Measurements from ENCODE around the gene IL20RB.

DNA sequence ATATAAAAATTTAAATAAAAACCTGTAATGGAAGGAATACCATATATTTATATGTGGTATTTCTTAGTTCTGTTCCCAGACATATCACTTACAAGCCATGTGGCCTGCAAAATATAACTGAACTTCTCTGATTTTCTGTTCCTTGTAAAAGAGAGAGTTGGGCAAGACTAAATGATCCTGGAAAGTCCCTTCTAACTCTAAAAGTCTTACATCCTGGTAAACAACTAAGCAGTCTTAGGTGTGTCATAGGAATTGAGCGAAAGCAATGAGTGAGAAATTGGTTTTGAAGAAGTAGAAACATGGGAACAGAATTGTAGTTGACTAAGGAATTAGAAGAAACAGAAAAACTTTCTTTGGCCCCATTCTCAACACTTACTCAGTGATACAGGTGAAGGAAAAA, 25.3 kb upstream of the IL20RB start:
- TF ChIP-seq, protein P1, sequence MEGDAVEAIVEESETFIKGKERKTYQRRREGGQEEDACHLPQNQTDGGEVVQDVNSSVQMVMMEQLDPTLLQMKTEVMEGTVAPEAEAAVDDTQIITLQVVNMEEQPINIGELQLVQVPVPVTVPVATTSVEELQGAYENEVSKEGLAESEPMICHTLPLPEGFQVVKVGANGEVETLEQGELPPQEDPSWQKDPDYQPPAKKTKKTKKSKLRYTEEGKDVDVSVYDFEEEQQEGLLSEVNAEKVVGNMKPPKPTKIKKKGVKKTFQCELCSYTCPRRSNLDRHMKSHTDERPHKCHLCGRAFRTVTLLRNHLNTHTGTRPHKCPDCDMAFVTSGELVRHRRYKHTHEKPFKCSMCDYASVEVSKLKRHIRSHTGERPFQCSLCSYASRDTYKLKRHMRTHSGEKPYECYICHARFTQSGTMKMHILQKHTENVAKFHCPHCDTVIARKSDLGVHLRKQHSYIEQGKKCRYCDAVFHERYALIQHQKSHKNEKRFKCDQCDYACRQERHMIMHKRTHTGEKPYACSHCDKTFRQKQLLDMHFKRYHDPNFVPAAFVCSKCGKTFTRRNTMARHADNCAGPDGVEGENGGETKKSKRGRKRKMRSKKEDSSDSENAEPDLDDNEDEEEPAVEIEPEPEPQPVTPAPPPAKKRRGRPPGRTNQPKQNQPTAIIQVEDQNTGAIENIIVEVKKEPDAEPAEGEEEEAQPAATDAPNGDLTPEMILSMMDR (IDR thresholded peaks at IDR 0.05 in 8 of 11, conservative IDR thresholded peaks at IDR 0.05 in 3 of 11): no peak
- TF ChIP-seq POLR2A (IDR thresholded peaks at IDR 0.05): no peak

Data from spleen (tissue), 7 donors.